ENCODE results near the gene EFEMP1.

DNA sequence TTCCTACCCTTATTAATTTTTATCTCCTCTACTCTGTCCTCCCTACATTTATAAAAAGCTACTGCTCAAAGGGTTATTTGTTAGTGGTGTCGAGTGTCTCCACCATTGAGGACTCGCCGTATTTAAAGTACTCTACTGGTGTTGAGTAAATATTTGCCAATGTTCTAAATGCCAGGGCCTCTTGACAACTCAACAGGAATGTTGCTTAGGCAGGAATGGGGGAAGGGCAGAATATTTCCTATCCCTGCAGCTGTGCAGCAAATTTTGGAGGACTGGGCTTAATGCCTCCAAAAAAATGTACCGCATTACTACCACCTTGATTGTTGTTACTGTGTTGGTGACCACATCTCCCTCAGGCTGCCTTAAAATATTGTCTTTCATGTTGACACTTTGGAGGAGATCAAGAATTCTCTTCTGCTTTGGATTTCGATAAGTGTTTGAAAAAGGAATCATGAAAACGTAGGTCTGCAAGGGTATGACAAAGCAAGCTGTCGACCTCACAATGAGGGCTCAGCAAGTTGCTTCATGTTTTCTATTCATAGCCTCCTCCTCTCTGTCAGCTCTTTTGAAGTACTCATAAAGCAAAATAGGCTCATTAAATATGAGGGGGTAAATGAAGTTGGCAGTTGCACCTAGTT, 84.3 kb downstream of the EFEMP1 start:
- TF ChIP-seq, protein P1, sequence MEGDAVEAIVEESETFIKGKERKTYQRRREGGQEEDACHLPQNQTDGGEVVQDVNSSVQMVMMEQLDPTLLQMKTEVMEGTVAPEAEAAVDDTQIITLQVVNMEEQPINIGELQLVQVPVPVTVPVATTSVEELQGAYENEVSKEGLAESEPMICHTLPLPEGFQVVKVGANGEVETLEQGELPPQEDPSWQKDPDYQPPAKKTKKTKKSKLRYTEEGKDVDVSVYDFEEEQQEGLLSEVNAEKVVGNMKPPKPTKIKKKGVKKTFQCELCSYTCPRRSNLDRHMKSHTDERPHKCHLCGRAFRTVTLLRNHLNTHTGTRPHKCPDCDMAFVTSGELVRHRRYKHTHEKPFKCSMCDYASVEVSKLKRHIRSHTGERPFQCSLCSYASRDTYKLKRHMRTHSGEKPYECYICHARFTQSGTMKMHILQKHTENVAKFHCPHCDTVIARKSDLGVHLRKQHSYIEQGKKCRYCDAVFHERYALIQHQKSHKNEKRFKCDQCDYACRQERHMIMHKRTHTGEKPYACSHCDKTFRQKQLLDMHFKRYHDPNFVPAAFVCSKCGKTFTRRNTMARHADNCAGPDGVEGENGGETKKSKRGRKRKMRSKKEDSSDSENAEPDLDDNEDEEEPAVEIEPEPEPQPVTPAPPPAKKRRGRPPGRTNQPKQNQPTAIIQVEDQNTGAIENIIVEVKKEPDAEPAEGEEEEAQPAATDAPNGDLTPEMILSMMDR (conservative IDR thresholded peaks at IDR 0.05; ENCODE audit: low read length): no peak
- no peak for TF ChIP-seq EZH2phosphoT487 (IDR thresholded peaks at IDR 0.05; ENCODE audit: borderline replicate concordance, low read depth, low read length)
